HUDEP-2 (cell line): ENCODE measurements around the gene AHCYL2.

ENCODE experiments used
- DNase-seq, 76 experiments: peaks; one replicate each; lab custom pipeline; 2025; ENCODE audit not compliant: unreplicated experiment in 76 of 76; lab: John Stamatoyannopoulos, UW

The AHCYL2 gene

DNA sequence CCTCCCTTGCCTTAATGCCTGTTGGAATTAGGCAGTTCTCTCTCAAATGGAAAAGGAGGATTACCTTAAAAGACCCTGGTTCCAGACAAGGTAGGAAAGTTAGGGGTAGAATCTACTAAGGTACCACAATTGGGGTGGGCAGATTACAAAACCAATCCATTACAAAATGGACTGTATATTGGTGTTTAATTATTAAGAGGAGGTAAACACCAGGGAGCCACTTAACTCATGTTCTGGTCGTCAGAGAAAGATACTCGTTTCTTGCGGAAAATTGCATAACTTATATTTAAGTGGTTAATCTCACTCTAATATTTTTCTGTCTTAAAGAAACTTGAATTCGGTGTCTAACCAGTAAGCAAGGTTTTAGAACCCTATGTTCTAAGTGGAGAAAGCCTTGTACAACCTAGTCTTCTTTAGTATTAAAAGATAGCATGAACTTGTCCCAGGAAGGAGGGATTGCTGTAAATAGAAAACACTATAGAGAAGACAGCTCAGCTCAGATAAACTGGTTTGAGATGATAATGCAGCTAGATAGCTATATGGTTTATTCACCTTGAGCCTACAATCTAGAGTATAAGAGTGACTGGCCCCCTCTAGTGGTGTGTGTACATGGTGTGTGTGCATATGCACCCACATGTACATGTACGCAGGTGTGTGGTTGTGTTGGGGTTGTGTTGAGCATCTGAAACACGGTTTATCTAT lies 151.4 kb downstream of the AHCYL2 start:
- DNase-seq, result peak in 34 of 76 experiments; percentile 0 to 45 (median 19)

- DNase-seq, result no peak
Observed at GRCh38 chr7:129376778-129377700, 152.2 kb downstream of the AHCYL2 start.

GRCh38 chr7:129381710-129382484 lies 157.1 kb downstream of the AHCYL2 start:
- no peak for DNase-seq

DNA sequence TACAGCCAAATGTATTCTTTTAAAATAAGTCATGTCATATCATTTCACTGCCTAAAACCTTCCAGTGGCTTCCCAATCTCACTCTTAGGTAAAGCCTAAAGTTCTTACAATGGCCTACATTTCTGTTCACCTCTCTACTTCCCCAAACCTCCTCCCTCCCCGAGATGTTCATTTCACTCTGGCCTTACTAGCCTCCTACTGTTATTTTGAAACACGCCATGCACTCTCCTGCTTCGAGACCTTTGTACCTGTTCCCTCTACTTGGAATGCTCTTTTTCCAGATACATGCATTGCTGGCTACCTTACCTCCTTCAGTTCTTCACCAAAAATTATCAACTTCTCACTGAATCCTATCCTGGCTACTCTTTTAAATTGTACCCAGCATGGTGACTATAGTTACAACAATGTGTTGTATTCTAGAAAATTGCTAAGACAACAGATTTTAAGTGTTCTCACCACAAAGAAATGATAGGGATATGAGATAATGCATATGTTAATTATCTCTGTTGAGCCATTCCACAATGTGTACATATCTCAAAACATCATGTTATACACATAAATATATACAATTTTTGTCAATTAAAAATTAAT lies 158.8 kb downstream of the AHCYL2 start:
- no peak for DNase-seq

DNA sequence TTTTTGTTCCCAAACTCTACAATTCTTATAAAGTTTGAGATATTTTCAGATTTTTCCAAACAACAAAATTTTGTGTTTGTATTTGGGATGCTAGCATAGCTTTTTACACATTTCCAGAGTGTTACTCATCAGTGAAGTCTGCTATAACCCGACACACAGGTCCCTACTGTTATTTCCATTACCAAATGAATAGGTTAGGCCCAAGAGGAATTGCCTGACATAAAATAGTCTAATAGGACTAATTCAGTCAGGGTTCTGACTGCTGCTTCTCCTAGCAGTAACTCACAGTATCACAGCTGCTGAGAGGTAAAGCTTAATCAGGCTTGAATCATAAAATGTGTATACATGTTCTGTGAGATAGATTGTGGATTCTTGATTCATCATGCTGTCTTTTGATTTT lies 160.3 kb downstream of the AHCYL2 start:
- no peak for DNase-seq

GRCh38 chr7:129385598-129385997 lies 160.8 kb downstream of the AHCYL2 start:
- DNase-seq, result no peak

GRCh38 chr7:129386506-129386905 lies 161.7 kb downstream of the AHCYL2 start:
- DNase-seq, result no peak

GRCh38 chr7:129387537-129387936 lies 162.7 kb downstream of the AHCYL2 start:
- no peak for DNase-seq

- no peak for DNase-seq
Observed at GRCh38 chr7:129388333-129389098, 163.7 kb downstream of the AHCYL2 start.

DNA sequence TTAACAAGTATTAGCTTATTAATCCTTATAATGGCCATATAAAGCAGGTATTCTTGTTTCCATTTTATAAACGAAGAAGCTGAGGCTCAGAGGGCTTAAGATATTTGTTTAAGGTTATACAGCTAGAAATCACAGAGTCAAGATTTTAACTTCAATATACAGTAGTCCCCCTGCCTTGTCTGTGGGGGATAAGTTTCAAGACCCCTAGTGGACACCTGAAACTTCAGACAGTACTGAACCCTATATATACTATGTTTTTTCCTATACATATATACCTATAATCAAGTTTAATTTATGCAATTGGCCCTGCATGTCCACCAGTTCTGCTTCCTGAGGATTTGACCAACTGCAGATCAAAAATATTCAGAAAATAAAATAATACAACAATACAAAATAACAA lies 165.0 kb downstream of the AHCYL2 start:
- DNase-seq, result no peak

DNA sequence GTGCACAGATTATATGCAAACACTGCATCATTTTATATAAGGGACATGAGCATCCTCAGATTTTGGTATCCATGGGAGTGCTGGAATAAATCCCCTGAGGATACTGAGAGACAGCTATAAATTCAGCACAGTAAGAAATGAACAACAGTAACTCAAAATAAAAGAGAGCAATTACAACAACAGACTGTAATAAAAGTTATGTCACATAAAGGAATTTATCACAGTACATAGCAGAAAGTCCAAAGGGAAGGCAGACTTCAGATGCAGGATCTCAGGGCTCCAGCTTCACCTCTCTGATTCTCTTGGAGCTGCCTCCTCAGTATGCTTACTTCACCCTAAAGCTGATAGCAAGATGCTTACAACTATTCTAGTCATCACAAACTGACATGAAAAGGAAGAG lies 165.5 kb downstream of the AHCYL2 start:
- DNase-seq, result no peak

GRCh38 chr7:129391546-129392171 lies 166.8 kb downstream of the AHCYL2 start:
- DNase-seq, result no peak

DNA sequence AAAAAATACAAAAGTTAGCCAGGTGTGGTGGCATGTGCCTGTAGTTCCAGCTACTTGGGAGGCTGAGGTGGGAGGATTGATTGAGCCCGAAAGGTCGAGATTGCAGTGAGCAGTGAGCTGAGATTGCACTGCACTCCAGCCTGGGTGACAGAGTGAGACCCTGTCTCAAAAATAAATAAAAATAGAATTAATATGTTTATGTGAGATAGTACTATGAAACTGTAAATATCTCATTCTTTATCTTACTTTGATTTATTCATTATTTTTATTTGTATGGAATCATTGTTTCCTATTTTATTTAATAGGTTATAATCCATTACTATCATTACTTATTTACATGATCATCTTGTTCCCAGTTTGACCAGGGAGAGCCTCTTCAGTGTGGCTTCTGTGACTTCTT lies 168.4 kb downstream of the AHCYL2 start:
- DNase-seq, result no peak

- no peak for DNase-seq
Observed at GRCh38 chr7:129394101-129394500, 169.3 kb downstream of the AHCYL2 start.

- no peak for DNase-seq
Observed at GRCh38 chr7:129394982-129395914, 170.4 kb downstream of the AHCYL2 start.

GRCh38 chr7:129401228-129401966 lies 176.6 kb downstream of the AHCYL2 start:
- peak in 39 of 76 experiments; percentile 1 to 63 (median 17) for DNase-seq

DNA sequence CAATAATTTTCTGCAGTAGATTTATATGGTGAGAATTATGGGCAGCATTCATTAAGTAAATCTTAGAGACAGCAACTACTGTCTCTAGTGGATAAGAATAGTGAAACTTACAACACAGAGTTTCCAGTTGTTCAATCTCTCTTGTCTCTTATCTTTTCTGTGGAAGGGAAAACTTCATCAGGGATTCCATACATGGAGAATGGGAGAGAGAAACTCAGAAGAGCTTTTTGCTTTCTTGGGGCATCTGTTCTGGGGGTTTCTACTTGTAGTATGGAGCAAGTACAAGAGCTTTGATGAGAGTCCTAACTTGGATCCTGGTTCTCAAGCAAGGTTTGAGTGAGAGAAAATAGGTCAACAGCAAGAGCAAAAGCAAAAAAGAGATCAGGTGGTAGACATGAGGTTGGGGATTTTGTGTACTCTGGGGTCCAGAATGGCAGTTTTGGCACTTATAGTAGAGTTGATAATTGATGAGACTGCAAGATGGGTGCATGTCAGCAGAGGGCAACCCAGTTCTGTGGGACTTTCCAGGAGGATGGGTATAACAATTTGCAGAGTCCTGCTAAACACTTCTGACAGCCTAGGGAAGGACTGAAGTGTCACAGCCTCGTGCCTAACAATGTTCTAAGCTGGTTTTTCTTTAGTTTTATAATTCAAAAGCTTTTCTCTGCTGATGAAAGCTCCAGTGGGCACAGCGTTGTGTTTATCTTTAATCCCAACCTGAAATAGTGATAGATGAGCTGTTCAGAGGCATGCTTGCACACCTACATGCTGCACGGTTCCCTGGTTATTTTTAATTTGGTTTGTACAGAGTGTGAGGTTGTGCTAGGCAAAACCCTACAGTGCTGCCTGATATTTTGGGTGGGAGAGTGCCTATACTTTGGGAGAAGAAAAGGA lies 177.4 kb downstream of the AHCYL2 start:
- DNase-seq, result peak in 45 of 76 experiments; percentile 2 to 56 (median 18)
